HEK293 (cell line): ENCODE measurements around the gene HOXB9.
A peak's percentile ranks its signal among the peaks of the same experiment; 100 is the strongest.

Experiments used
- BCL11A ChIP-seq: fragments of 450-650 bp; formaldehyde crosslinking; IDR thresholded peaks from 2 replicates; pipeline ENCODE4 v1.5.1; 2016; ENCODE audit warnings: low read depth, missing biosample characterization, missing genetic modification characterization
- OSR2 ChIP-seq: fragments of 450-650 bp; formaldehyde crosslinking; IDR thresholded peaks from 2 replicates; pipeline ENCODE4 v1.5.1; 2016; ENCODE audit warnings: missing biosample characterization, missing genetic modification characterization
- PATZ1 ChIP-seq: fragments of 450-650 bp; formaldehyde crosslinking; IDR thresholded peaks from 2 replicates; pipeline ENCODE4 v1.5.1; 2016; ENCODE audit warnings: missing biosample characterization, missing genetic modification characterization
- REPIN1 ChIP-seq: fragments of 450-650 bp; formaldehyde crosslinking; IDR thresholded peaks from 2 replicates; pipeline ENCODE4 v1.5.1; 2017; ENCODE audit warnings: missing biosample characterization, missing genetic modification characterization, low read depth
- SETDB1 ChIP-seq: IDR thresholded peaks from one replicate; pipeline ENCODE4 v1.6.1; 2017; ENCODE audit warnings: mild to moderate bottlenecking, low read length, moderate library complexity, mixed read lengths; ENCODE audit not compliant: insufficient read length
- SP7 ChIP-seq: fragments of 450-650 bp; formaldehyde crosslinking; IDR thresholded peaks from 2 replicates; pipeline ENCODE4 v1.5.1; 2016; ENCODE audit warnings: missing biosample characterization, missing genetic modification characterization
- ZBTB1 ChIP-seq: fragments of 450-650 bp; formaldehyde crosslinking; IDR thresholded peaks from 2 replicates; pipeline ENCODE4 v1.5.1; 2016; ENCODE audit warnings: missing biosample characterization, missing genetic modification characterization
- ZBTB8A ChIP-seq: fragments of 450-650 bp; formaldehyde crosslinking; IDR thresholded peaks from 2 replicates; pipeline ENCODE4 v1.5.1; 2016; ENCODE audit warnings: missing biosample characterization, missing genetic modification characterization
- ZFP37 ChIP-seq: fragments of 450-650 bp; formaldehyde crosslinking; IDR thresholded peaks from 2 replicates; pipeline ENCODE4 v1.5.1; 2016; ENCODE audit warnings: missing biosample characterization, missing genetic modification characterization
- ZNF146 ChIP-seq: fragments of 450-650 bp; formaldehyde crosslinking; IDR thresholded peaks from 2 replicates; pipeline ENCODE4 v1.5.1; 2016; ENCODE audit warnings: missing biosample characterization, missing genetic modification characterization
- ZNF341 ChIP-seq: fragments of 450-650 bp; formaldehyde crosslinking; IDR thresholded peaks from 2 replicates; pipeline ENCODE4; 2016; ENCODE audit warnings: low read depth, missing biosample characterization, missing genetic modification characterization
- ZNF350 ChIP-seq: fragments of 450-650 bp; formaldehyde crosslinking; IDR thresholded peaks from 2 replicates; pipeline ENCODE4 v1.5.0; 2017; ENCODE audit warnings: missing biosample characterization, mild to moderate bottlenecking, missing genetic modification characterization
- ZNF366 ChIP-seq: fragments of 450-650 bp; formaldehyde crosslinking; conservative IDR thresholded peaks from 2 replicates; pipeline ENCODE4 v1.5.1; 2016; ENCODE audit warnings: missing biosample characterization, missing genetic modification characterization
- ZNF423 ChIP-seq: fragments of 450-650 bp; formaldehyde crosslinking; IDR thresholded peaks from 2 replicates; pipeline ENCODE4 v1.5.1; 2016; ENCODE audit warnings: missing biosample characterization, missing genetic modification characterization
- ZNF549 ChIP-seq: fragments of 450-650 bp; IDR thresholded peaks from 2 replicates; pipeline ENCODE4 v1.5.1; 2018; ENCODE audit warnings: missing biosample characterization, missing genetic modification characterization, mild to moderate bottlenecking, inconsistent platforms, moderate library complexity
- ZNF558 ChIP-seq: fragments of 450-650 bp; formaldehyde crosslinking; IDR thresholded peaks from 2 replicates; pipeline ENCODE4 v1.5.1; 2016; ENCODE audit warnings: missing biosample characterization, missing genetic modification characterization
- ZNF585B ChIP-seq: fragments of 450-650 bp; formaldehyde crosslinking; IDR thresholded peaks from 2 replicates; pipeline ENCODE4 v1.5.1; 2016; ENCODE audit warnings: missing biosample characterization, missing genetic modification characterization
- ZNF610 ChIP-seq: fragments of 450-650 bp; formaldehyde crosslinking; IDR thresholded peaks from 2 replicates; pipeline ENCODE4 v1.5.1; 2016; ENCODE audit warnings: missing biosample characterization, missing genetic modification characterization, borderline replicate concordance
- ZNF654 ChIP-seq: fragments of 450-650 bp; formaldehyde crosslinking; IDR thresholded peaks from 2 replicates; pipeline ENCODE4 v1.5.1; 2016; ENCODE audit warnings: low read depth, missing biosample characterization, missing genetic modification characterization
- ZNF660 ChIP-seq: fragments of 450-650 bp; IDR thresholded peaks from 2 replicates; pipeline ENCODE4 v1.5.1; 2018; ENCODE audit warnings: missing biosample characterization, mild to moderate bottlenecking, missing genetic modification characterization
- ZNF701 ChIP-seq: fragments of 450-650 bp; formaldehyde crosslinking; IDR thresholded peaks from 2 replicates; pipeline ENCODE4 v1.5.1; 2016; ENCODE audit warnings: missing biosample characterization, missing genetic modification characterization
- ZNF747 ChIP-seq: fragments of 450-650 bp; formaldehyde crosslinking; IDR thresholded peaks from 2 replicates; pipeline ENCODE4 v1.5.1; 2016; ENCODE audit warnings: missing biosample characterization, missing genetic modification characterization
- ZXDB ChIP-seq: fragments of 450-650 bp; formaldehyde crosslinking; IDR thresholded peaks from 2 replicates; pipeline ENCODE4 v1.5.1; 2016; ENCODE audit warnings: missing biosample characterization, missing genetic modification characterization
- TF ChIP-seq, protein P1 (sequence below): fragments of 450-650 bp; formaldehyde crosslinking; IDR thresholded peaks from 2 replicates; pipeline ENCODE4 v1.5.1; 2017; ENCODE audit warnings: missing biosample characterization, missing genetic modification characterization
- TF ChIP-seq, protein P2 (sequence below): fragments of 450-650 bp; formaldehyde crosslinking; IDR thresholded peaks from 2 replicates; pipeline ENCODE4 v1.5.1; 2016; ENCODE audit warnings: missing biosample characterization, missing genetic modification characterization, borderline replicate concordance
- TF ChIP-seq, protein P3 (sequence below): fragments of 450-650 bp; formaldehyde crosslinking; optimal IDR thresholded peaks from 2 replicates; pipeline ENCODE3; 2016; ENCODE audit warnings: missing biosample characterization, mild to moderate bottlenecking, missing genetic modification characterization
- TF ChIP-seq, protein P4 (sequence below): fragments of 450-650 bp; formaldehyde crosslinking; IDR thresholded peaks from 2 replicates; pipeline ENCODE4; 2016; ENCODE audit warnings: missing biosample characterization, missing genetic modification characterization
- TF ChIP-seq, protein P5 (sequence below): fragments of 450-650 bp; formaldehyde crosslinking; IDR thresholded peaks from 2 replicates; pipeline ENCODE4 v1.5.1; 2016; ENCODE audit warnings: missing biosample characterization, missing genetic modification characterization, borderline replicate concordance

HOXB9 gene

GRCh38 chr17:48636177-48637018, 10.2 kb upstream of the HOXB9 start (continued):
- TF ChIP-seq, protein P1, sequence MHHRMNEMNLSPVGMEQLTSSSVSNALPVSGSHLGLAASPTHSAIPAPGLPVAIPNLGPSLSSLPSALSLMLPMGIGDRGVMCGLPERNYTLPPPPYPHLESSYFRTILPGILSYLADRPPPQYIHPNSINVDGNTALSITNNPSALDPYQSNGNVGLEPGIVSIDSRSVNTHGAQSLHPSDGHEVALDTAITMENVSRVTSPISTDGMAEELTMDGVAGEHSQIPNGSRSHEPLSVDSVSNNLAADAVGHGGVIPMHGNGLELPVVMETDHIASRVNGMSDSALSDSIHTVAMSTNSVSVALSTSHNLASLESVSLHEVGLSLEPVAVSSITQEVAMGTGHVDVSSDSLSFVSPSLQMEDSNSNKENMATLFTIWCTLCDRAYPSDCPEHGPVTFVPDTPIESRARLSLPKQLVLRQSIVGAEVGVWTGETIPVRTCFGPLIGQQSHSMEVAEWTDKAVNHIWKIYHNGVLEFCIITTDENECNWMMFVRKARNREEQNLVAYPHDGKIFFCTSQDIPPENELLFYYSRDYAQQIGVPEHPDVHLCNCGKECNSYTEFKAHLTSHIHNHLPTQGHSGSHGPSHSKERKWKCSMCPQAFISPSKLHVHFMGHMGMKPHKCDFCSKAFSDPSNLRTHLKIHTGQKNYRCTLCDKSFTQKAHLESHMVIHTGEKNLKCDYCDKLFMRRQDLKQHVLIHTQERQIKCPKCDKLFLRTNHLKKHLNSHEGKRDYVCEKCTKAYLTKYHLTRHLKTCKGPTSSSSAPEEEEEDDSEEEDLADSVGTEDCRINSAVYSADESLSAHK (tag by site-specific recombination), result no peak
- TF ChIP-seq ZNF585B (tag by site-specific recombination) (no peak), ZNF660 (tag by site-specific recombination) (peak; percentile 64), ZNF423 (tag by site-specific recombination) (no peak), ZXDB (peak; percentile 54; the same call in 1 of the 2 replicates), PATZ1 (peak; percentile 49; the same call in 1 of the 2 replicates), ZNF747 (tag by site-specific recombination) (no peak), ZNF549 (tag by site-specific recombination) (no peak), SP7 (tag by site-specific recombination) (peak; percentile 41), ZNF558 (no peak), OSR2 (tag by site-specific recombination) (no peak), SETDB1 (no peak), BCL11A (tag by site-specific recombination) (no peak), ZNF350 (no peak), REPIN1 (tag by site-specific recombination) (no peak), ZNF341 (tag by site-specific recombination) (no peak), ZNF701 (tag by site-specific recombination) (no peak), ZBTB8A (peak; percentile 77), ZNF610 (no peak), ZNF654 (tag by site-specific recombination) (0 out of 2 replicates have a peak, but pooled peaks have one; percentile 21), ZNF146 (tag by site-specific recombination) (no peak), ZNF366 (tag by site-specific recombination) (no peak), ZBTB1 (tag by site-specific recombination) (no peak), ZFP37 (0 out of 2 replicates have a peak, but pooled peaks have one; percentile 33)
- TF ChIP-seq, protein P2, sequence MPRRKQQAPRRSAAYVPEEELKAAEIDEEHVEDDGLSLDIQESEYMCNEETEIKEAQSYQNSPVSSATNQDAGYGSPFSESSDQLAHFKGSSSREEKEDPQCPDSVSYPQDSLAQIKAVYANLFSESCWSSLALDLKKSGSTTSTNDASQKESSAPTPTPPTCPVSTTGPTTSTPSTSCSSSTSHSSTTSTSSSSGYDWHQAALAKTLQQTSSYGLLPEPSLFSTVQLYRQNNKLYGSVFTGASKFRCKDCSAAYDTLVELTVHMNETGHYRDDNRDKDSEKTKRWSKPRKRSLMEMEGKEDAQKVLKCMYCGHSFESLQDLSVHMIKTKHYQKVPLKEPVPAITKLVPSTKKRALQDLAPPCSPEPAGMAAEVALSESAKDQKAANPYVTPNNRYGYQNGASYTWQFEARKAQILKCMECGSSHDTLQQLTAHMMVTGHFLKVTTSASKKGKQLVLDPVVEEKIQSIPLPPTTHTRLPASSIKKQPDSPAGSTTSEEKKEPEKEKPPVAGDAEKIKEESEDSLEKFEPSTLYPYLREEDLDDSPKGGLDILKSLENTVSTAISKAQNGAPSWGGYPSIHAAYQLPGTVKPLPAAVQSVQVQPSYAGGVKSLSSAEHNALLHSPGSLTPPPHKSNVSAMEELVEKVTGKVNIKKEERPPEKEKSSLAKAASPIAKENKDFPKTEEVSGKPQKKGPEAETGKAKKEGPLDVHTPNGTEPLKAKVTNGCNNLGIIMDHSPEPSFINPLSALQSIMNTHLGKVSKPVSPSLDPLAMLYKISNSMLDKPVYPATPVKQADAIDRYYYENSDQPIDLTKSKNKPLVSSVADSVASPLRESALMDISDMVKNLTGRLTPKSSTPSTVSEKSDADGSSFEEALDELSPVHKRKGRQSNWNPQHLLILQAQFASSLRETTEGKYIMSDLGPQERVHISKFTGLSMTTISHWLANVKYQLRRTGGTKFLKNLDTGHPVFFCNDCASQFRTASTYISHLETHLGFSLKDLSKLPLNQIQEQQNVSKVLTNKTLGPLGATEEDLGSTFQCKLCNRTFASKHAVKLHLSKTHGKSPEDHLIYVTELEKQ (tag by site-specific recombination), result no peak
- TF ChIP-seq, protein P3, sequence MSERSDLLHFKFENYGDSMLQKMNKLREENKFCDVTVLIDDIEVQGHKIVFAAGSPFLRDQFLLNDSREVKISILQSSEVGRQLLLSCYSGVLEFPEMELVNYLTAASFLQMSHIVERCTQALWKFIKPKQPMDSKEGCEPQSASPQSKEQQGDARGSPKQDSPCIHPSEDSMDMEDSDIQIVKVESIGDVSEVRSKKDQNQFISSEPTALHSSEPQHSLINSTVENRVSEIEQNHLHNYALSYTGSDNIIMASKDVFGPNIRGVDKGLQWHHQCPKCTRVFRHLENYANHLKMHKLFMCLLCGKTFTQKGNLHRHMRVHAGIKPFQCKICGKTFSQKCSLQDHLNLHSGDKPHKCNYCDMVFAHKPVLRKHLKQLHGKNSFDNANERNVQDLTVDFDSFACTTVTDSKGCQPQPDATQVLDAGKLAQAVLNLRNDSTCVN (tag by site-specific recombination), result peak; percentile 19
- TF ChIP-seq, protein P4, sequence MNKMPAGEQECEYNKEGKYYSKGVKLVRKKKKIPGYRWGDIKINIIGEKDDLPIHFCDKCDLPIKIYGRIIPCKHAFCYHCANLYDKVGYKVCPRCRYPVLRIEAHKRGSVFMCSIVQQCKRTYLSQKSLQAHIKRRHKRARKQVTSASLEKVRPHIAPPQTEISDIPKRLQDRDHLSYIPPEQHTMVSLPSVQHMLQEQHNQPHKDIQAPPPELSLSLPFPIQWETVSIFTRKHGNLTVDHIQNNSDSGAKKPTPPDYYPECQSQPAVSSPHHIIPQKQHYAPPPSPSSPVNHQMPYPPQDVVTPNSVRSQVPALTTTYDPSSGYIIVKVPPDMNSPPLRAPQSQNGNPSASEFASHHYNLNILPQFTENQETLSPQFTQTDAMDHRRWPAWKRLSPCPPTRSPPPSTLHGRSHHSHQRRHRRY, result no peak
- TF ChIP-seq, protein P5, sequence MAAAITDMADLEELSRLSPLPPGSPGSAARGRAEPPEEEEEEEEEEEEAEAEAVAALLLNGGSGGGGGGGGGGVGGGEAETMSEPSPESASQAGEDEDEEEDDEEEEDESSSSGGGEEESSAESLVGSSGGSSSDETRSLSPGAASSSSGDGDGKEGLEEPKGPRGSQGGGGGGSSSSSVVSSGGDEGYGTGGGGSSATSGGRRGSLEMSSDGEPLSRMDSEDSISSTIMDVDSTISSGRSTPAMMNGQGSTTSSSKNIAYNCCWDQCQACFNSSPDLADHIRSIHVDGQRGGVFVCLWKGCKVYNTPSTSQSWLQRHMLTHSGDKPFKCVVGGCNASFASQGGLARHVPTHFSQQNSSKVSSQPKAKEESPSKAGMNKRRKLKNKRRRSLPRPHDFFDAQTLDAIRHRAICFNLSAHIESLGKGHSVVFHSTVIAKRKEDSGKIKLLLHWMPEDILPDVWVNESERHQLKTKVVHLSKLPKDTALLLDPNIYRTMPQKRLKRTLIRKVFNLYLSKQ (tag by site-specific recombination), result no peak
